GM12878 (cell line): ENCODE measurements around the gene ITGA11. TPM values are rescaled to one million over a fixed set of nuclear protein-coding genes. Genes with fewer than 3 reads are reported as not detected.

Source experiments
- ATAC-seq: fragments of 200-7000 bp; cut with Tn5 transposase; 3 replicates; pipeline ENCODE4 v1.9.1; 2020; ENCODE audit warnings: mild to moderate bottlenecking, moderate library complexity
- BruUV-seq: library from RNA; stranded (reverse); fragments of 400-500 nt; replicated peaks from 2 replicates; lab custom pipeline; 2021; lab: Mats Ljungman, UMichigan
- CTCF ChIA-PET: fragments of 300-600 bp; sonication (Branson Sonifier 250); formaldehyde crosslinking; extraction: SDS; loops from one replicate; lab custom pipeline; 2021; ENCODE audit warnings: inconsistent platforms; lab: Yijun Ruan, JAX
- POLR2A ChIA-PET: fragments of 350-600 bp; formaldehyde crosslinking; extraction: SDS; loops from one replicate; lab custom pipeline; 2021; ENCODE audit warnings: inconsistent platforms; lab: Charles Lee
- RAD21 ChIA-PET: fragments of 300-600 bp; sonication (Branson Sonifier 250); formaldehyde crosslinking; loops from one replicate; lab custom pipeline; 2023; ENCODE audit warnings: antibody characterized with exemption; ENCODE audit not compliant: unreplicated experiment; lab: Charles Lee
- SMC1A ChIA-PET: fragments of 300-600 bp; sonication (Branson Sonifier 250); formaldehyde crosslinking; loops from one replicate; lab custom pipeline; 2023; ENCODE audit not compliant: unreplicated experiment, uncharacterized antibody; lab: Charles Lee
- DNase-seq: peaks from one replicate; pipeline ENCODE4 v3.0.0-alpha.2; 2011; ENCODE audit warnings: low read depth, low spot score
- FAIRE-seq: peaks from 3 replicates; lab custom pipeline; 2011; peaks lifted over from hg19 to GRCh38; lab: Jason Lieb, UNC
- H2AFZ ChIP-seq: 2 replicates; pipeline ENCODE4 v1.6.0; 2011; ENCODE audit warnings: low read depth, low read length, control low read depth; ENCODE audit not compliant: control insufficient read depth
- H3K27ac ChIP-seq: 2 replicates; pipeline ENCODE4 v1.5.1; 2011; ENCODE audit warnings: control low read depth; ENCODE audit not compliant: control insufficient read depth, insufficient read depth
- H3K27me3 ChIP-seq, 2 experiments: replicated peaks in 1 of 2; 2 replicates each; pipeline versions ENCODE4 v1.6.0 to v1.6.1; 2011; ENCODE audit warnings: low read length in 1 of 2; ENCODE audit not compliant: control insufficient read depth in 2 of 2, insufficient read depth in 2 of 2
- H3K36me3 ChIP-seq, 2 experiments: 2 replicates each; pipeline ENCODE4 v1.5.1; 2011; ENCODE audit warnings: low read length in 1 of 2; ENCODE audit not compliant: control insufficient read depth in 2 of 2, insufficient read depth in 2 of 2
- H3K4me1 ChIP-seq: 2 replicates; pipeline ENCODE4 v1.6.1; 2011; ENCODE audit warnings: mild to moderate bottlenecking, low read length, moderate library complexity, mixed read lengths; ENCODE audit not compliant: control insufficient read depth, insufficient read depth
- H3K4me2 ChIP-seq: 2 replicates; pipeline ENCODE4 v1.6.0; 2011; ENCODE audit warnings: control low read depth; ENCODE audit not compliant: control insufficient read depth, insufficient read depth
- H3K4me3 ChIP-seq: fragments of 200-600 bp; sonication (generic); 2 replicates; pipeline ENCODE4 v1.5.1; 2016
- H3K79me2 ChIP-seq: 2 replicates; pipeline ENCODE4 v1.6.0; 2011; ENCODE audit warnings: low read length; ENCODE audit not compliant: control insufficient read depth, insufficient read depth
- H3K9ac ChIP-seq: 2 replicates; pipeline ENCODE4 v1.8.0; 2011; ENCODE audit warnings: low read length, control low read depth, mixed read lengths; ENCODE audit not compliant: control insufficient read depth, insufficient read depth
- H3K9me3 ChIP-seq: replicated peaks from 3 replicates; pipeline ENCODE4 v1.5.1; 2011; ENCODE audit warnings: mild to moderate bottlenecking, low read length; ENCODE audit not compliant: control insufficient read depth, insufficient read depth
- H4K20me1 ChIP-seq: 2 replicates; pipeline ENCODE4 v1.6.0; 2011; ENCODE audit not compliant: control insufficient read depth, insufficient read depth
- ESRRA ChIP-seq: IDR thresholded peaks from 2 replicates; pipeline ENCODE4 v1.6.1; 2012; ENCODE audit warnings: mild to moderate bottlenecking, low read length, improper control_type of control experiment
- SREBF2 ChIP-seq: IDR thresholded peaks from 2 replicates; pipeline ENCODE4 v1.6.1; 2012; ENCODE audit warnings: mild to moderate bottlenecking, low read length
- ZNF217 ChIP-seq: fragments of 450-650 bp; IDR thresholded peaks from 2 replicates; pipeline ENCODE4 v1.6.1; 2017; ENCODE audit warnings: antibody characterized with exemption, mild to moderate bottlenecking
- ZZZ3 ChIP-seq: IDR thresholded peaks from 2 replicates; pipeline ENCODE4 v1.6.1; 2011; ENCODE audit warnings: low read depth; ENCODE audit not compliant: control insufficient read depth, insufficient read length
- WGBS: methylation state at CpG from one replicate; pipeline ENCODE4 v1.1.6; 2016; ENCODE audit warnings: low lambda C conversion rate; ENCODE audit not compliant: insufficient replicate concordance, insufficient coverage; ENCODE audit errors: missing lambda C conversion rate; 5-methylcytosine and 5-hydroxymethylcytosine counted together
- in situ Hi-C: fragments of 300-500 bp; cut with MboI; formaldehyde crosslinking; loops from 9 replicates; pipeline ENCODE4 v1.14.3; 2018; ENCODE audit warnings: mixed read lengths
- intact Hi-C: fragments of 100-400 bp; cut with micrococcal nuclease; formaldehyde crosslinking; loops from one replicate; pipeline ENCODE4 v1.14.2; 2022; ENCODE audit not compliant: unreplicated experiment
- polyA plus RNA-seq, 11 experiments: library from polyadenylated mRNA; depleted of rRNA in 4 of 11; unstranded in 6 of 11; stranded (reverse) in 5 of 11; fragments of >200 nt; fragmentation: Nextera tagmentation in 4 of 11; fragmentation: Illumina TruSeq in 1 of 11; extraction: Ambion mirVana in 4 of 11; extraction: Trizol in 1 of 11; gene quantifications; 1 replicate in 1 of 11; 2 replicates in 10 of 11; pipeline versions ENCODE4 v1.2.1 to v1.2.3, GENCODE V29; 2011 to 2016; ENCODE audit warnings: inconsistent platforms in 2 of 11, missing spikeins in 2 of 11, low read depth in 1 of 11
- total RNA-seq, 4 experiments: library from RNA; depleted of rRNA in 3 of 4; stranded (reverse); fragments of >200 nt in 3 of 4; fragmentation: Illumina TruSeq in 1 of 4; extraction: Trizol in 1 of 4; gene quantifications; 2 replicates each; pipeline versions ENCODE4 v1.2.1 to v1.2.3, GENCODE V29; 2013 to 2021
- TF ChIP-seq, protein P1 (sequence below), 3 experiments: IDR thresholded peaks in 2 of 3; conservative IDR thresholded peaks in 1 of 3; 2 replicates each; pipeline ENCODE4 v1.5.1; 2011; ENCODE audit warnings: low read depth in 3 of 3, low read length in 3 of 3, mild to moderate bottlenecking in 3 of 3, control low read depth in 2 of 3, moderate library complexity in 2 of 3, inconsistent platforms in 1 of 3, mixed read lengths in 1 of 3; ENCODE audit not compliant: control insufficient read depth in 2 of 3, insufficient read depth in 1 of 3; ENCODE audit errors: extremely low read depth in 1 of 3

ITGA11 gene
- total and polyA plus RNA-seq, 10 of the 15 experiments (the other 5 are each of a cell fraction or from before 2014, with no cell fraction given), result under 0.01 to 0.36 (median 0.13) TPM; not detected in 1

DNA sequence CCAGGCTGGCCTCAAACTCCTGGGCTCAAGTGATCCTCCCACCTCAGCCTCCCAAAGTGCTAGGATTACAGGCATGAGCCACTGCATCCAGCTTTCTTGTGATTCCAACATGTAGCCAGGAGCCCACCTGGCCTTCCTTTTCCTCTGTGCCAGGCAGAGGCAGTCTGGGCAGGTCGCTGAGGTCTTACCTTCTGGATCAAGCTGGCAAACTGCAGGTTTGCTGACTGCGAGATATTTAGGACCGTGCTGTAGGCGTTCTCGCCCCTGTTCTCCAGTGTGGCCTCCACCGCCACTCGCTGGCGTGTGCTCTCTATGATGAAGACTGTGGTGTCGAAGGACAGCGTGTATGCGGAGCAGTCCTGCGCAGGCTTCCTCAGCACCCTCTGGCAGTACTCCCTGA lies 112.0 kb downstream of the ITGA11 start:
- in situ Hi-C loops, result no loop called here
- TF ChIP-seq ESRRA (no peak), SREBF2 (no peak), ZNF217 (no peak), ZZZ3 (no peak)
- TF ChIP-seq, protein P1, sequence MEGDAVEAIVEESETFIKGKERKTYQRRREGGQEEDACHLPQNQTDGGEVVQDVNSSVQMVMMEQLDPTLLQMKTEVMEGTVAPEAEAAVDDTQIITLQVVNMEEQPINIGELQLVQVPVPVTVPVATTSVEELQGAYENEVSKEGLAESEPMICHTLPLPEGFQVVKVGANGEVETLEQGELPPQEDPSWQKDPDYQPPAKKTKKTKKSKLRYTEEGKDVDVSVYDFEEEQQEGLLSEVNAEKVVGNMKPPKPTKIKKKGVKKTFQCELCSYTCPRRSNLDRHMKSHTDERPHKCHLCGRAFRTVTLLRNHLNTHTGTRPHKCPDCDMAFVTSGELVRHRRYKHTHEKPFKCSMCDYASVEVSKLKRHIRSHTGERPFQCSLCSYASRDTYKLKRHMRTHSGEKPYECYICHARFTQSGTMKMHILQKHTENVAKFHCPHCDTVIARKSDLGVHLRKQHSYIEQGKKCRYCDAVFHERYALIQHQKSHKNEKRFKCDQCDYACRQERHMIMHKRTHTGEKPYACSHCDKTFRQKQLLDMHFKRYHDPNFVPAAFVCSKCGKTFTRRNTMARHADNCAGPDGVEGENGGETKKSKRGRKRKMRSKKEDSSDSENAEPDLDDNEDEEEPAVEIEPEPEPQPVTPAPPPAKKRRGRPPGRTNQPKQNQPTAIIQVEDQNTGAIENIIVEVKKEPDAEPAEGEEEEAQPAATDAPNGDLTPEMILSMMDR (IDR thresholded peaks at IDR 0.05 in 2 of 3, conservative IDR thresholded peaks at IDR 0.05 in 1 of 3; ENCODE audit: control insufficient read depth in 2 of 3, extremely low read depth in 1 of 3, insufficient read depth in 1 of 3, low read depth in 3 of 3, low read length in 3 of 3), result no peak
- TF ChIP-seq, all 136 proteins: peak for 0
- Histone ChIP-seq H2AFZ (no peak overlapping the region), H3K9ac (no peak overlapping the region), H3K27ac (no peak overlapping the region), H3K27me3 (no peaks in the 10 kb centered on the region; a peak in 2 of 4 replicates), H3K36me3 (no peaks in the 10 kb centered on the region), H3K4me3 (no peak overlapping the region), H3K4me2 (no peak overlapping the region), H3K9me3 (no peaks in the 10 kb centered on the region), H4K20me1 (no peaks in the 10 kb centered on the region), H3K4me1 (no peaks in the 10 kb centered on the region), H3K79me2 (no peaks in the 10 kb centered on the region)
- ChIA-PET RAD21 (no interaction called here), CTCF (no interaction called here), SMC1A (no interaction called here), POLR2A (no interaction called here)
- WGBS, result 76% methylated on average over 12 of the region's 12 CpGs
- intact Hi-C loops, result no loop called here
- BruUV-seq, result no TSS peak
- no peak for DNase-seq
- no peak for ATAC-seq
- no peak for FAIRE-seq
